ENCODE measurements around the gene PRDX5.
A peak's percentile ranks its signal among the peaks of the same experiment; 100 is the strongest.

The PRDX5 gene

GRCh38 chr11:64275841-64276240, 42.1 kb upstream of the PRDX5 start (continued):
- TF ChIP-seq ZNF184 (tag by site-specific recombination; IDR thresholded peaks at IDR 0.05), result no peak

- no peak overlapping the region for H3K27ac ChIP-seq (ENCODE audit: extremely low read depth, low read depth, low read length)
- peak; percentile 97 for TF ChIP-seq KLF1 (tag by site-specific recombination; IDR thresholded peaks at IDR 0.05)
- TF ChIP-seq EGR2 (tag by site-specific recombination; IDR thresholded peaks at IDR 0.05; ENCODE audit: low read depth), result 0 out of 2 replicates have a peak, but pooled peaks have one; percentile 43
- TF ChIP-seq ZNF596 (tag by site-specific recombination; IDR thresholded peaks at IDR 0.05), result no peak
- no peak for TF ChIP-seq ZNF580 (tag by site-specific recombination; IDR thresholded peaks at IDR 0.05)
- TF ChIP-seq KLF17 (tag by site-specific recombination; IDR thresholded peaks at IDR 0.05), result 0 out of 2 replicates have a peak, but pooled peaks have one; percentile 30
- TF ChIP-seq ZFHX2 (tag by site-specific recombination; conservative IDR thresholded peaks at IDR 0.05), result peak; percentile 61
- H3K9me3 ChIP-seq (ENCODE audit: control insufficient read depth, insufficient read depth, low read depth, low read length), result no peaks in the 10 kb centered on the region
- ChIA-PET CTCF (interaction anchor here (0.6 to 1.8 kb wide), 9 partner anchors 20 to 191 kb away, joined by 3 to 9 read pairs (median 3); partner anchors contain the start of gene PLCB3), POLR2A (no interaction called here)
- no peaks in the 10 kb centered on the region for H3K4me1 ChIP-seq (ENCODE audit: control insufficient read depth, insufficient read depth, low read length)
- H3K36me3 ChIP-seq (ENCODE audit: control insufficient read depth in 2 of 2, insufficient read depth in 1 of 2, low read length in 2 of 2), result peaks cover 0 to 54% of the 10 kb centered on the region in 2 experiments; a peak in 2 of 3 replicates
- no peak overlapping the region for H3K4me3 ChIP-seq (ENCODE audit: low read depth, low read length)
Observed at GRCh38 chr11:64276653-64277431, 41.1 kb upstream of the PRDX5 start.

- H3K4me3 ChIP-seq (ENCODE audit: low read depth, low read length), result no peak overlapping the region
- H3K36me3 ChIP-seq (ENCODE audit: control insufficient read depth in 2 of 2, insufficient read depth in 1 of 2, low read length in 2 of 2), result peaks cover 9 to 64% of the 10 kb centered on the region in 2 experiments; a peak in 2 of 3 replicates
- ChIA-PET POLR2A (no interaction called here), CTCF (interaction anchor here (0.8 to 2.7 kb wide), 3 partner anchors 23 to 76 kb away, joined by 3 to 13 read pairs (median 4); no protein-coding TSS in a partner anchor)
- no peaks in the 10 kb centered on the region for H3K9me3 ChIP-seq (ENCODE audit: control insufficient read depth, insufficient read depth, low read depth, low read length)
- H3K27ac ChIP-seq (ENCODE audit: extremely low read depth, low read depth, low read length), result no peak overlapping the region
- H3K4me1 ChIP-seq (ENCODE audit: control insufficient read depth, insufficient read depth, low read length), result no peaks in the 10 kb centered on the region
- TF ChIP-seq MYNN (tag by site-specific recombination; IDR thresholded peaks at IDR 0.05; ENCODE audit: borderline replicate concordance) (no peak), ZNF488 (tag by site-specific recombination; IDR thresholded peaks at IDR 0.05) (no peak), ZNF423 (tag by site-specific recombination; IDR thresholded peaks at IDR 0.05) (no peak), GLIS1 (tag by site-specific recombination; IDR thresholded peaks at IDR 0.05) (no peak), ZNF449 (tag by site-specific recombination; IDR thresholded peaks at IDR 0.05) (no peak), TSHZ1 (tag by site-specific recombination; IDR thresholded peaks at IDR 0.05; ENCODE audit: borderline replicate concordance) (no peak), YY1 (tag by site-specific recombination; IDR thresholded peaks at IDR 0.05) (no peak), ZNF692 (tag by site-specific recombination; IDR thresholded peaks at IDR 0.05) (no peak), ZNF280D (tag by site-specific recombination; IDR thresholded peaks at IDR 0.05) (no peak), GFI1B (tag by site-specific recombination; IDR thresholded peaks at IDR 0.05) (no peak)
Observed at GRCh38 chr11:64278576-64279190, 39.2 kb upstream of the PRDX5 start.

All from HEK293 (cell line).